A549 (cell line): ENCODE results near the gene MAD1L1. TPM values are rescaled to one million over a fixed set of nuclear protein-coding genes. Genes with fewer than 3 reads are reported as not detected.

Source experiments
- ATAC-seq, 2 experiments: fragments of 200-7000 bp in 1 of 2; fragments of >200 bp in 1 of 2; cut with Nextera tagmentation in 1 of 2; cut with Tn5 transposase in 1 of 2; 3 replicates each; pipeline versions ENCODE4 v1.8.0 to v1.9.1; 2018 to 2020; ENCODE audit warnings: mild to moderate bottlenecking in 1 of 2, moderate library complexity in 1 of 2
- CTCF ChIA-PET: fragments of 300-600 bp; sonication (Branson Sonifier 250); formaldehyde crosslinking; extraction: SDS; loops from one replicate; lab custom pipeline; 2021; ENCODE audit warnings: antibody characterized with exemption, inconsistent platforms; lab: Yijun Ruan, JAX
- POLR2A ChIA-PET: fragments of 350-600 bp; formaldehyde crosslinking; extraction: SDS; loops from one replicate; lab custom pipeline; 2021; ENCODE audit warnings: antibody characterized with exemption, inconsistent platforms; lab: Yijun Ruan, JAX
- DNase-seq, 2 experiments: peaks; one replicate each; pipeline versions ENCODE4 v3.0.0 to v3.0.0-alpha.2; 2011 to 2016; ENCODE audit warnings: low read depth in 1 of 2, low spot score in 1 of 2
- FAIRE-seq: peaks from 2 replicates; lab custom pipeline; 2011; peaks lifted over from hg19 to GRCh38; lab: Jason Lieb, UNC
- H3K27ac ChIP-seq, 2 experiments: fragments of >200 bp; sonication (Bioruptor Twin); formaldehyde crosslinking; 3 replicates each; pipeline ENCODE4 v1.5.1; 2016 to 2017
- H3K4me1 ChIP-seq: fragments of >200 bp; sonication (Bioruptor Twin); formaldehyde crosslinking; 3 replicates; pipeline ENCODE4 v1.6.1; 2016
- H3K4me2 ChIP-seq: fragments of >200 bp; sonication (Bioruptor Twin); formaldehyde crosslinking; 3 replicates; pipeline ENCODE4 v1.6.1; 2016
- H3K4me3 ChIP-seq: fragments of >200 bp; sonication (Bioruptor Twin); formaldehyde crosslinking; 3 replicates; pipeline ENCODE4 v1.5.1; 2016
- H3K9me3 ChIP-seq: fragments of >200 bp; sonication (Bioruptor Twin); formaldehyde crosslinking; 3 replicates; pipeline ENCODE4 v1.6.1; 2016
- CTCF ChIP-seq: fragments of >200 bp; sonication (Bioruptor Twin); formaldehyde crosslinking; IDR thresholded peaks from 3 replicates; pipeline ENCODE4 v1.5.1; 2016
- EP300 ChIP-seq, 2 experiments: fragments of >200 bp; sonication (Bioruptor Twin); formaldehyde crosslinking; IDR thresholded peaks; 2 replicates in 1 of 2; 3 replicates in 1 of 2; pipeline ENCODE4 v1.6.1; 2016 to 2017
- HMGXB4 ChIP-seq: fragments of 250-450 bp; sonication (Bioruptor Pico); IDR thresholded peaks from 2 replicates; pipeline ENCODE4 v1.5.0; 2021; ENCODE audit warnings: mild to moderate bottlenecking, moderate library complexity, borderline replicate concordance
- HOXA7 ChIP-seq: fragments of 250-450 bp; sonication (Bioruptor Pico); IDR thresholded peaks from 2 replicates; pipeline ENCODE4 v1.5.0; 2020; ENCODE audit warnings: mild to moderate bottlenecking, moderate library complexity
- HOXB5 ChIP-seq: fragments of 250-450 bp; sonication (Bioruptor Pico); IDR thresholded peaks from 2 replicates; pipeline ENCODE4 v1.5.0; 2020; ENCODE audit warnings: mild to moderate bottlenecking, moderate library complexity
- JUN ChIP-seq, 2 experiments: fragments of >200 bp; sonication (Bioruptor Twin); formaldehyde crosslinking; IDR thresholded peaks; 2 replicates in 1 of 2; 3 replicates in 1 of 2; pipeline ENCODE4 v1.6.1; 2016 to 2017
- MAFK ChIP-seq: fragments of 450-650 bp; IDR thresholded peaks from 2 replicates; pipeline ENCODE4 v1.6.1; 2014; ENCODE audit not compliant: partially characterized antibody
- MAZ ChIP-seq: fragments of 150-350 bp; IDR thresholded peaks from 2 replicates; pipeline ENCODE4 v1.6.1; 2014; ENCODE audit warnings: antibody characterized with exemption, low read depth, low read length, borderline replicate concordance
- NPAS2 ChIP-seq: fragments of 250-450 bp; sonication (Bioruptor Pico); IDR thresholded peaks from 2 replicates; pipeline ENCODE4 v1.8.0; 2022; ENCODE audit warnings: mild to moderate bottlenecking, moderate library complexity, borderline replicate concordance
- NR3C1 ChIP-seq: fragments of >200 bp; sonication (Bioruptor Twin); formaldehyde crosslinking; IDR thresholded peaks from 3 replicates; pipeline ENCODE4 v1.6.1; 2017
- POLR2AphosphoS2 ChIP-seq: conservative IDR thresholded peaks from 2 replicates; pipeline ENCODE4 v1.6.1; 2012; ENCODE audit warnings: low read length, improper control_type of control experiment, inconsistent platforms
- RFX5 ChIP-seq: fragments of 450-650 bp; IDR thresholded peaks from 2 replicates; pipeline ENCODE4 v1.7.1; 2014; ENCODE audit warnings: antibody characterized with exemption, mild to moderate bottlenecking, moderate library complexity
- ZSCAN20 ChIP-seq: fragments of 250-450 bp; sonication (Bioruptor Pico); IDR thresholded peaks from 2 replicates; pipeline ENCODE4 v1.8.0; 2022; ENCODE audit warnings: mild to moderate bottlenecking, moderate library complexity
- WGBS: methylation state at CpG from one replicate; pipeline ENCODE4 v1.1.6; 2017; ENCODE audit errors: missing lambda C conversion rate; 5-methylcytosine and 5-hydroxymethylcytosine counted together
- polyA plus RNA-seq, 4 experiments: library from polyadenylated mRNA; depleted of rRNA in 3 of 4; stranded (reverse); fragments of >200 nt; fragmentation: RNase III in 1 of 4; extraction: RNeasy Plus Mini Kit Qiagen cat#74134 plus additional on column Dnase treatment in 1 of 4; gene quantifications; 2 replicates in 3 of 4; 3 replicates in 1 of 4; pipeline ENCODE4 v1.2.3, GENCODE V29; 2011 to 2017
- TF ChIP-seq, protein P1 (sequence below): fragments of >200 bp; sonication (Bioruptor Twin); formaldehyde crosslinking; IDR thresholded peaks from 3 replicates; pipeline ENCODE4 v1.6.1; 2016
- TF ChIP-seq, protein P2 (sequence below): IDR thresholded peaks from 2 replicates; pipeline ENCODE4 v1.6.1; 2012; ENCODE audit warnings: low read depth, borderline replicate concordance
- TF ChIP-seq, protein P3 (sequence below): fragments of 150-350 bp; IDR thresholded peaks from 2 replicates; pipeline ENCODE4 v1.6.1; 2014; ENCODE audit warnings: low read depth, mild to moderate bottlenecking, low read length
- TF ChIP-seq, protein P4 (sequence below): fragments of >200 bp; sonication (Bioruptor Twin); formaldehyde crosslinking; IDR thresholded peaks from 2 replicates; pipeline ENCODE4 v1.6.1; 2016

Gene MAD1L1
- polyA plus RNA-seq, 2 of the 4 experiments (the other 2 are of a cell fraction), result 13.6 to 16.6 TPM

DNA sequence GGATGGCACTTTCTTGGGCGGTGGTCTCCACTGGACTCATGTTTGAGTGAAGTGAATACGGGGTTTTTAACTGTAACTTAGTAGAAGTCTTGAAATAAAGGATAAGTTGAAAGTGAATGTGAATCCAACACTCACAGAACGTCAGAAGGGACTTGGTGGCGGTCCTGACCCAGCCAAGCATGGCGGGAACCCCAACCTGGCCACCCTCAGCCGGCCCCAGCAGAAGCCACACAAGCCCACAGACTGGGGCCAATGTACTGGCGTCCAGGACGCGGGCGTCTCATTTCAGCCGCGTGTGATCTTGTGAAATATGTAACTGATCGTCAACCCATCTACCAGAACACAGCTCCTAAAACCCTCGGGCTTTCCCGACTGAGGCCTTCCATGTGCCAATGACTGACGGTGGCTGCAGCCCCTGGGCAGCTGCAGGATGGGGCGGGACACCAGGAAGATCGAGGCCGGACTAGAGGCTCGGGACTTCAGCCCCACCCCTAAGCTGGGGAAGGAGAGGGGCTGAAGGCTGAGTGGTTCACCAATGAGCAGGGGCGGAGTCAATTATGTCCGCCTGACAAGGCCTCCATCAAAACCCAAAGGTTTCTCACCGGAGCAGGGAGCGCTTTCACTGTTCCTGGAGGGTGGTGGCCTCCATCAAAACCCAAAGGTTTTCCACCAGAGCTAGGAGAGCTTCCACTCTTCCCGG is 161.5 kb downstream of the MAD1L1 start (continued):
- TF ChIP-seq HMGXB4 (CRISPR knock-in tag) (no peak), POLR2AphosphoS2 (no peak)
- TF ChIP-seq, protein P1, sequence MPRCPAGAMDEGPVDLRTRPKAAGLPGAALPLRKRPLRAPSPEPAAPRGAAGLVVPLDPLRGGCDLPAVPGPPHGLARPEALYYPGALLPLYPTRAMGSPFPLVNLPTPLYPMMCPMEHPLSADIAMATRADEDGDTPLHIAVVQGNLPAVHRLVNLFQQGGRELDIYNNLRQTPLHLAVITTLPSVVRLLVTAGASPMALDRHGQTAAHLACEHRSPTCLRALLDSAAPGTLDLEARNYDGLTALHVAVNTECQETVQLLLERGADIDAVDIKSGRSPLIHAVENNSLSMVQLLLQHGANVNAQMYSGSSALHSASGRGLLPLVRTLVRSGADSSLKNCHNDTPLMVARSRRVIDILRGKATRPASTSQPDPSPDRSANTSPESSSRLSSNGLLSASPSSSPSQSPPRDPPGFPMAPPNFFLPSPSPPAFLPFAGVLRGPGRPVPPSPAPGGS, result no peak

GRCh38 chr7:2070151-2070763 is 162.5 kb downstream of the MAD1L1 start:
- H3K4me3 ChIP-seq, result no peak overlapping the region
- no peak overlapping the region for H3K4me2 ChIP-seq
- ChIA-PET POLR2A (no interaction called here), CTCF (interaction anchor here (0.9 to 1.7 kb wide), 3 partner anchors 12 to 124 kb away, joined by 3 to 4 read pairs (median 4); no protein-coding TSS in a partner anchor)
- ATAC-seq (no peak), FAIRE-seq (no peak), DNase-seq (no peak)
- 86% methylated on average over 20 of the region's 20 CpGs for WGBS
- H3K9me3 ChIP-seq, result no peaks in the 10 kb centered on the region
- TF ChIP-seq, protein P2, sequence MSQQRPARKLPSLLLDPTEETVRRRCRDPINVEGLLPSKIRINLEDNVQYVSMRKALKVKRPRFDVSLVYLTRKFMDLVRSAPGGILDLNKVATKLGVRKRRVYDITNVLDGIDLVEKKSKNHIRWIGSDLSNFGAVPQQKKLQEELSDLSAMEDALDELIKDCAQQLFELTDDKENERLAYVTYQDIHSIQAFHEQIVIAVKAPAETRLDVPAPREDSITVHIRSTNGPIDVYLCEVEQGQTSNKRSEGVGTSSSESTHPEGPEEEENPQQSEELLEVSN, result no peak
- TF ChIP-seq MAFK (no peak), POLR2AphosphoS2 (no peak), EP300 (IDR thresholded peaks at IDR 0.05) (no peak), ZSCAN20 (no peak), HOXA7 (CRISPR knock-in tag) (no peak), MAZ (no peak), RFX5 (no peak), NPAS2 (CRISPR knock-in tag) (no peak), HOXB5 (CRISPR knock-in tag) (no peak), NR3C1 (no peak), CTCF (no peak), JUN (IDR thresholded peaks at IDR 0.05) (no peak)
- TF ChIP-seq, protein P3, sequence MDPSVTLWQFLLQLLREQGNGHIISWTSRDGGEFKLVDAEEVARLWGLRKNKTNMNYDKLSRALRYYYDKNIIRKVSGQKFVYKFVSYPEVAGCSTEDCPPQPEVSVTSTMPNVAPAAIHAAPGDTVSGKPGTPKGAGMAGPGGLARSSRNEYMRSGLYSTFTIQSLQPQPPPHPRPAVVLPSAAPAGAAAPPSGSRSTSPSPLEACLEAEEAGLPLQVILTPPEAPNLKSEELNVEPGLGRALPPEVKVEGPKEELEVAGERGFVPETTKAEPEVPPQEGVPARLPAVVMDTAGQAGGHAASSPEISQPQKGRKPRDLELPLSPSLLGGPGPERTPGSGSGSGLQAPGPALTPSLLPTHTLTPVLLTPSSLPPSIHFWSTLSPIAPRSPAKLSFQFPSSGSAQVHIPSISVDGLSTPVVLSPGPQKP, result no peak
- TF ChIP-seq, protein P4, sequence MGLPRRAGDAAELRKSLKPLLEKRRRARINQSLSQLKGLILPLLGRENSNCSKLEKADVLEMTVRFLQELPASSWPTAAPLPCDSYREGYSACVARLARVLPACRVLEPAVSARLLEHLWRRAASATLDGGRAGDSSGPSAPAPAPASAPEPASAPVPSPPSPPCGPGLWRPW, result no peak
- H3K4me1 ChIP-seq, result no peaks in the 10 kb centered on the region
- H3K27ac ChIP-seq, result no peak overlapping the region
